CD8-positive, alpha-beta memory T cell (primary cell): ENCODE data around the gene DHX57. TPM values are rescaled to one million over a fixed set of nuclear protein-coding genes. Genes with fewer than 3 reads are reported as not detected.

ENCODE experiments used
- CTCF ChIA-PET: fragments of 350-600 bp; sonication (Branson Sonifier 250); formaldehyde crosslinking; loops from one replicate; lab custom pipeline; 2021; ENCODE audit warnings: antibody characterized with exemption; lab: Charles Lee
- POLR2A ChIA-PET: fragments of 350-600 bp; sonication (Branson Sonifier 250); formaldehyde crosslinking; loops from one replicate; lab custom pipeline; 2021; ENCODE audit warnings: antibody characterized with exemption; lab: Charles Lee
- DNase-seq, 5 donors: peaks; one replicate each; pipeline versions ENCODE4 v3.0.0 to v3.0.0-alpha.2; 2020 to 2022; ENCODE audit warnings: mixed read lengths in 1 of 5
- H3K27ac ChIP-seq: one replicate; pipeline ENCODE4 v1.7.0; 2013; ENCODE audit warnings: low read depth, mild to moderate bottlenecking, low read length, moderate library complexity
- H3K27me3 ChIP-seq: 2 replicates; pipeline ENCODE4 v1.7.0; 2013; ENCODE audit warnings: low read length, mild to moderate bottlenecking; ENCODE audit not compliant: insufficient read depth, poor library complexity, severe bottlenecking
- H3K36me3 ChIP-seq: 2 replicates; pipeline ENCODE4 v1.7.0; 2013; ENCODE audit warnings: mild to moderate bottlenecking, low read length, moderate library complexity; ENCODE audit not compliant: insufficient read depth
- H3K4me1 ChIP-seq: 2 replicates; pipeline ENCODE4 v1.7.0; 2013; ENCODE audit warnings: mild to moderate bottlenecking, low read length, moderate library complexity; ENCODE audit not compliant: insufficient read depth
- H3K4me3 ChIP-seq: 2 replicates; pipeline ENCODE4 v1.7.0; 2013; ENCODE audit warnings: mild to moderate bottlenecking, low read length
- H3K9me3 ChIP-seq: 2 replicates; pipeline ENCODE4 v1.7.0; 2013; ENCODE audit warnings: mild to moderate bottlenecking, low read length
- H3K27ac Mint-ChIP-seq, 8 donors: one replicate each; pipeline ENCODE4 v1.8.0; 2020 to 2021; ENCODE audit warnings: mixed read lengths in 8 of 8, mild to moderate bottlenecking in 6 of 8, inconsistent platforms in 3 of 8, moderate library complexity in 3 of 8
- H3K27me3 Mint-ChIP-seq, 2 donors: one replicate each; pipeline ENCODE4 v1.8.0; 2020 to 2021; ENCODE audit warnings: mixed read lengths in 2 of 2, mild to moderate bottlenecking in 1 of 2, moderate library complexity in 1 of 2
- H3K36me3 Mint-ChIP-seq, 3 donors: one replicate each; pipeline ENCODE4 v1.8.0; 2020 to 2021; ENCODE audit warnings: mixed read lengths in 3 of 3, inconsistent platforms in 1 of 3, mild to moderate bottlenecking in 1 of 3
- H3K4me1 Mint-ChIP-seq, 3 donors: one replicate each; pipeline ENCODE4 v1.8.0; 2020 to 2021; ENCODE audit warnings: mixed read lengths in 3 of 3, inconsistent platforms in 1 of 3, mild to moderate bottlenecking in 1 of 3
- H3K4me3 Mint-ChIP-seq, 7 donors: one replicate each; pipeline ENCODE4 v1.8.0; 2020 to 2021; ENCODE audit warnings: mixed read lengths in 7 of 7, mild to moderate bottlenecking in 6 of 7, moderate library complexity in 4 of 7, inconsistent platforms in 2 of 7
- H3K9me3 Mint-ChIP-seq, 5 donors: one replicate each; pipeline ENCODE4 v1.8.0; 2020 to 2022; ENCODE audit warnings: mixed read lengths in 5 of 5, mild to moderate bottlenecking in 3 of 5, moderate library complexity in 2 of 5, inconsistent platforms in 1 of 5
- polyA plus RNA-seq: library from polyadenylated mRNA; unstranded; fragments of 300-500 nt; fragmentation: Illumina TruSeq; gene quantifications from one replicate; pipeline ENCODE4 v1.2.3, GENCODE V29; 2021
- total RNA-seq, 2 experiments: library from RNA; stranded (reverse); gene quantifications; one replicate each; pipeline ENCODE4 v1.2.3, GENCODE V29; 2021

The DHX57 gene
- total and polyA plus RNA-seq, 3 experiments from 2014 or later = 7.1 to 21.3 (median 20.1) TPM

DNA sequence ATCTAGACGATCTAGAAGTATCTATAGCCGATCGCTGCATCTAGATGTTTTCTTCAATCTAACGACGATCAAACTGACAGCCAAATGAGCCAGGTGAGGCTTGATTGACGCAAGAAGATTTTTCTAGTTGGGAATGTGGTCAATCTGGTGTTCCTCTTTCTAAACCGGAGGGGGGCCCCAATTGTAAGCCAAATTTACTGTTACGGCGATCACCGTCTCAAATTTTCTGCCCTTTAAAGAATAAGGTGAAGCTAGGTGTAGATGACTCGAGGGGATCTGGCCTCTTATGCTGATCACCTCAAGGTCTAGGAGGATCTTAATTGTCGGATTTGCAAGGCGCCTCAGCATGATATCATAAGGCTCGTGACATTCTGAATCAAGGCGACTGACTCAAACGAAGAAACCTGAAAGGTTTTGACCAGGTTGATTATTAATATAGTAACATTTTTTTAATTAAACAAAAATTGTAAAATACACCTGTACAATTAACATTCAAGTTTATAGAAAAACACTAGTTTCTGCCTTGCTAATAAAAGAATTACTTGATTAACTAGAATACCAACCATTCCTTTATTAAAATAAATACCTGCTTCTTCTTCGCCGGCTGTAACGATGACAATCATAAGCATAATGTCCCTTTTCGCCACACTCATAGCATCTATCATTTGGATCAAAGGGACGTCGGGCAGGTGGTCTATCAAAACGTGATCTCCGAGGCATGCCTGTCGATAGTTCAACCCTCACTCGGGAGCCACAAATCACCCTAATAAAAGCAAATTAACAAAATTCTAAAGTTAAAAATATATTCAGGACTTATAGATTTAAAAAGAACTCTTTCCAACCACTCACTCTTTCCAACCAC, 126.6 kb downstream of the DHX57 start:
- Histone ChIP-seq H3K36me3 (peaks cover 55% of the 10 kb centered on the region), H3K27me3 (no peaks in the 10 kb centered on the region), H3K9me3 (no peaks in the 10 kb centered on the region), H3K4me3 (peak overlapping the region; percentile 96), H3K27ac (peak overlapping the region; percentile 98), H3K4me1 (peaks cover 72% of the 10 kb centered on the region)
- H3K4me3 Mint-ChIP-seq = peak overlapping the region; percentile 90 to 100 (median 99)
- ChIA-PET POLR2A (interaction anchor here (0.6 to 2.1 kb wide), 7 partner anchors 10 to 173 kb away, joined by 3 to 16 read pairs (median 3); partner anchors contain the start of gene HNRNPLL), CTCF (interaction anchor here (3.4 to 4.2 kb wide), 2 partner anchors 146 to 168 kb away, joined by 10 to 18 read pairs; partner anchors contain the start of gene HNRNPLL)
- H3K27me3 Mint-ChIP-seq = peaks cover 0 to 18% of the 10 kb centered on the region in 2 donors
- peaks cover 0 to 4% (median 3%) of the 10 kb centered on the region in 5 donors for H3K9me3 Mint-ChIP-seq
- peak overlapping the region; percentile 88 to 100 (median 94) for H3K27ac Mint-ChIP-seq
- H3K4me1 Mint-ChIP-seq = peaks cover 76 to 79% (median 78%) of the 10 kb centered on the region in 3 donors
- no peak for DNase-seq
- H3K36me3 Mint-ChIP-seq = peaks cover 45 to 69% (median 47%) of the 10 kb centered on the region in 3 donors

DNA sequence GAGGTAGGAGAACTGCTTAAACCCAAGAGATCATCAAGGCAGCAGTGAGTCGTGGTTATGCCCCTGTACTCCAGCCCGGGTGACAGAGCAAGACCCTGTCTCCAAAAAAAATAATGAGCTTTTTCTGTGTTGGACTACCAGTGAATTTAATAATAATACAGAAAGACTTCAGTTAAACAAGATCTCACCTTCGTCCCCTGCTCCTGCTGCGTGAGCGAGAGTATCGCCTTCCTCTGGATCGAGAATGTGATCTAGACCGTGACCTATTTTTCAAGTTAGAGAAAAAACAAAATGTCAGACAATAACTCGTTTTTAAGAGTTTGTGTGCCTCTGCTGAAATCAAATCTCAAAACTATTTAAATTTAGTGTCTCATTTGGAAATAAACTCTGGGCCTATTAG, 127.3 kb downstream of the DHX57 start:
- ChIA-PET POLR2A (interaction anchor here (0.6 to 2.1 kb wide), 5 partner anchors 9 to 170 kb away, joined by 3 to 16 read pairs (median 3); partner anchors contain the start of gene HNRNPLL), CTCF (interaction anchor here (0.7 to 3.4 kb wide), 2 partner anchors 167 to 213 kb away, joined by 4 to 10 read pairs; no protein-coding TSS in a partner anchor)
- peaks cover 63% of the 10 kb centered on the region for H3K36me3 ChIP-seq
- H3K27ac ChIP-seq = peak overlapping the region; percentile 17
- peaks cover 45 to 77% (median 47%) of the 10 kb centered on the region in 3 donors for H3K36me3 Mint-ChIP-seq
- H3K4me3 Mint-ChIP-seq = peak overlapping the region; percentile 90 to 100 (median 99)
- H3K4me1 ChIP-seq = peaks cover 70% of the 10 kb centered on the region
- H3K4me3 ChIP-seq = no peak overlapping the region
- H3K27me3 ChIP-seq = no peaks in the 10 kb centered on the region
- DNase-seq = no peak
- peaks cover 78 to 82% (median 81%) of the 10 kb centered on the region in 3 donors for H3K4me1 Mint-ChIP-seq
- peaks cover 0 to 4% (median 3%) of the 10 kb centered on the region in 5 donors for H3K9me3 Mint-ChIP-seq
- peak overlapping the region; percentile 73 to 100 (median 92) for H3K27ac Mint-ChIP-seq
- H3K27me3 Mint-ChIP-seq = peaks cover 0 to 18% of the 10 kb centered on the region in 2 donors
- H3K9me3 ChIP-seq = no peaks in the 10 kb centered on the region

GRCh38 chr2:38747819-38748218, 127.9 kb downstream of the DHX57 start:
- H3K27ac ChIP-seq = no peak overlapping the region
- no peak overlapping the region for H3K4me3 ChIP-seq
- CTCF ChIA-PET = interaction anchor here (0.7 to 3.4 kb wide), 3 partner anchors 16 to 212 kb away, joined by 3 to 10 read pairs (median 4); no protein-coding TSS in a partner anchor
- Mint-ChIP-seq H3K4me3 (peak overlapping the region; percentile 90 to 100 (median 99)), H3K27ac (peak overlapping the region; percentile 73 to 100 (median 92)), H3K4me1 (peaks cover 79 to 85% (median 83%) of the 10 kb centered on the region in 3 donors), H3K9me3 (peaks cover 0 to 4% (median 3%) of the 10 kb centered on the region in 5 donors), H3K27me3 (peaks cover 0 to 18% of the 10 kb centered on the region in 2 donors), H3K36me3 (peaks cover 46 to 81% (median 47%) of the 10 kb centered on the region in 3 donors)
- H3K9me3 ChIP-seq = no peaks in the 10 kb centered on the region
- POLR2A ChIA-PET = interaction anchor here (0.6 to 2.1 kb wide), 6 partner anchors 20 to 219 kb away, joined by 3 to 16 read pairs (median 3); partner anchors contain the start of gene HNRNPLL
- DNase-seq = no peak
- no peaks in the 10 kb centered on the region for H3K27me3 ChIP-seq
- H3K36me3 ChIP-seq = peaks cover 65% of the 10 kb centered on the region
- peaks cover 70% of the 10 kb centered on the region for H3K4me1 ChIP-seq

Other genes starting within 250 kb of the DHX57 start
- 100 to 1,000 TPM; 107 to 109 TPM for gene GALM, start 209.8 kb downstream of the DHX57 start, total RNA-seq
- 51.4 TPM for gene GALM, start 209.8 kb downstream of the DHX57 start, polyA plus RNA-seq
- 100 to 1,000 TPM; 378 to 381 TPM for gene SRSF7, start 124.6 kb downstream of the DHX57 start, total RNA-seq
- gene SRSF7, start 124.6 kb downstream of the DHX57 start, polyA plus RNA-seq = 200 TPM
- 10 to 100 TPM; 40.6 to 45.2 TPM for gene GEMIN6, start 97.7 kb downstream of the DHX57 start, total RNA-seq
- 11.9 TPM for gene GEMIN6, start 97.7 kb downstream of the DHX57 start, polyA plus RNA-seq
- 10 to 100 TPM; 12.5 to 17.9 TPM for gene MORN2, start within 50 bp of the DHX57 start, total RNA-seq
- 4.6 TPM for gene MORN2, start within 50 bp of the DHX57 start, polyA plus RNA-seq
- gene ARHGEF33, start 13.9 kb upstream of the DHX57 start, total RNA-seq = under 1 TPM; 0.22 to 0.39 TPM
- gene ARHGEF33, start 13.9 kb upstream of the DHX57 start, polyA plus RNA-seq = not detected
- gene SOS1, start 245.1 kb upstream of the DHX57 start, total RNA-seq = 10 to 100 TPM; 72.6 to 75.9 TPM
- 14.5 TPM for gene SOS1, start 245.1 kb upstream of the DHX57 start, polyA plus RNA-seq